ENCODE data around the gene EEFSEC. TPM values are rescaled to one million over a fixed set of nuclear protein-coding genes. Genes with fewer than 3 reads are reported as not detected.

Gene EEFSEC
- total RNA-seq, 4 donors from 2014 or later: 11.5 to 18.7 (median 14.9) TPM

DNA sequence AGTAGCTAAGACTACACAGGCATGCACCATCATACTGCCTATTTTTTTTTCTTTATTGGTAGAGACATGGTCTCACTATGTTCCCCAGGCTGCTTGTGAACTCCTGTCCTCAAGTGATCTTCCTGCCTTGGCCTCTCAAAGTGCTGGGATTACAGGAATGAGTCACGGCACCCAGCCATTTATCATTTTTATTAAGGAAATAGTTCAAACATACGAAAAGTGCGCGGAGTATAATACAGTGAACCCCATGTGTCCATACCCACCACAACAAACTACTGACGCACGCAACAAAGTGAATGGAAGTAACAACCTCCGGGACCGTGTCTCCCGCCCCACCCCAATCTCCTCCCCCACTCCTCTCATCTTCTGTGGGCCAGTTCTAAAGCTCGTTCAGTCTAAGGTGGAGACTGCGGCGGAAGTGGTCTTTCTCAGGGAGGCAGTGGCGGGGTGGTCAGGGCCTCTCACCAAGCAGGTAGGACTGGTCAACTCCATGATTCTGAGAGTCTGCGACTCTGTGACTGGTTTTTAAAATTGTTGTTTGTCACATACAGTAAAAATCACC lies 271.3 kb downstream of the EEFSEC start:
- DNase-seq: no peak
- WGBS, 2 donors: 58 to 73% methylated on average over 13 to 14 of the region's 14 CpGs
- TF ChIP-seq, protein P1, sequence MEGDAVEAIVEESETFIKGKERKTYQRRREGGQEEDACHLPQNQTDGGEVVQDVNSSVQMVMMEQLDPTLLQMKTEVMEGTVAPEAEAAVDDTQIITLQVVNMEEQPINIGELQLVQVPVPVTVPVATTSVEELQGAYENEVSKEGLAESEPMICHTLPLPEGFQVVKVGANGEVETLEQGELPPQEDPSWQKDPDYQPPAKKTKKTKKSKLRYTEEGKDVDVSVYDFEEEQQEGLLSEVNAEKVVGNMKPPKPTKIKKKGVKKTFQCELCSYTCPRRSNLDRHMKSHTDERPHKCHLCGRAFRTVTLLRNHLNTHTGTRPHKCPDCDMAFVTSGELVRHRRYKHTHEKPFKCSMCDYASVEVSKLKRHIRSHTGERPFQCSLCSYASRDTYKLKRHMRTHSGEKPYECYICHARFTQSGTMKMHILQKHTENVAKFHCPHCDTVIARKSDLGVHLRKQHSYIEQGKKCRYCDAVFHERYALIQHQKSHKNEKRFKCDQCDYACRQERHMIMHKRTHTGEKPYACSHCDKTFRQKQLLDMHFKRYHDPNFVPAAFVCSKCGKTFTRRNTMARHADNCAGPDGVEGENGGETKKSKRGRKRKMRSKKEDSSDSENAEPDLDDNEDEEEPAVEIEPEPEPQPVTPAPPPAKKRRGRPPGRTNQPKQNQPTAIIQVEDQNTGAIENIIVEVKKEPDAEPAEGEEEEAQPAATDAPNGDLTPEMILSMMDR (IDR thresholded peaks at IDR 0.05): no peak
- no peak for TF ChIP-seq POLR2A (IDR thresholded peaks at IDR 0.05)

DNA sequence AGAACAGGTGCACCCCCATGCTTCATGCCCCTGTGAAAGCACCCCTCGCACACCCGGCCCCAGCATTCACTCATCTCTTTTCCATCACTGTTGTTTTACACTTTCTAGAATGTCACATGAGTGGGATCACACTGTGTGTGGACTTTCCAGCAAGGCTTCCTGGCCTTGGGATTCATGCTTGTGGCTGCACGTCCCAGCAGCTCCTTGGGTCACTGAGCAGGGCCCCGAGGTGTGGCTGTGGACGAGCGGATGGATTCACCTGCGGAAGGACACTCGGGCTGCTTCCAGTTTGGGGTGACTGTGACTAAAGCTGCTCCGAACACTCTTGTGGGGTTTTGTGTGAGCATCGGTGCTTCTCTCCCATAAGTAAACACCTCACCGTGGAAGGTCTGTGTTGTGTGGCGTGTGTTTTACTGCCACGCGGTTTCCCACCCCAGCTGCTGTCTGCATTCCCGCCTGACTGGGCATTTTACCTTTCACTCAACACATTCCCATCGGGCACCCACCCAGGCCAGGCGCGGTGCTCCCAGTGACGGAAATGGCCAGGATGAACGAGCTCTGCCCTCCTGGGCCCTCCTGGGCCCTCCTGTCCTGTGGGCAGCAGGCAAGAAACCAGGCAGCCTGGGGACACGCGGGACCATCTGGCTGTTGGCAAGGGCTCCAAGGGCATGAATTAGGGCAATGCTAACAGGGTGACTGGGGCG lies 272.0 kb downstream of the EEFSEC start:
- no peak for DNase-seq

More for the DNA sequence above, 271.3 kb downstream of the EEFSEC start:
- Histone ChIP-seq H3K4me1 (peaks cover 4 to 10% (median 7%) of the 10 kb centered on the region in 3 donors), H3K4me3 (no peak overlapping the region), H3K27ac (no peak overlapping the region), H3K27me3 (peaks cover 0 to 44% (median 0%) of the 10 kb centered on the region in 4 donors), H3K9me3 (no peaks in the 10 kb centered on the region), H3K36me3 (no peaks in the 10 kb centered on the region)
- intact Hi-C loops (cut with DNase I): loop anchor here (5.0 to 10.0 kb wide), 2 partner anchors 73 to 180 kb away; no protein-coding TSS in a partner anchor

DNA sequence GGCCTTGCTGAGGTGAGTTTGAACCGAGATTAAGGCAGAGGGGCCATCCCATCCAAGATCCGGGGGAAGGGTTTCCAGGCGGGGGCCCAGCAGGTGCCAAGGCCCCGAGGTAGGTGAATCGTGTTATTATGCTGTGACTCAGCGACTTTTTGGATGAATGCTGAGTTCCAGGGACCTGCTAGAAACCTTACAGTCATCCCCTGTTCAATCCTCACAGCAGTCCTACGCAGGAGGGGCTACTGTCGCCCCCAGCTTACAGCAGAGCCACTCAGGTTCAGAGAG lies 272.5 kb downstream of the EEFSEC start:
- H3K36me3 ChIP-seq: no peaks in the 10 kb centered on the region
- no peaks in the 10 kb centered on the region for H3K9me3 ChIP-seq
- intact Hi-C loops (cut with DNase I): loop anchor here (5.0 to 10.0 kb wide), 2 partner anchors 72 to 179 kb away; no protein-coding TSS in a partner anchor
- no peak overlapping the region for H3K4me3 ChIP-seq
- no peak overlapping the region for H3K27ac ChIP-seq
- H3K27me3 ChIP-seq: peaks cover 0 to 56% (median 0%) of the 10 kb centered on the region in 4 donors
- WGBS, 2 donors: 54 to 56% methylated on average over 5 to 6 of the region's 8 CpGs
- DNase-seq: no peak
- H3K4me1 ChIP-seq: peaks cover 4 to 10% (median 7%) of the 10 kb centered on the region in 3 donors
- TF ChIP-seq, protein P1 (IDR thresholded peaks at IDR 0.05): no peak
- no peak for TF ChIP-seq POLR2A (IDR thresholded peaks at IDR 0.05)

More for the DNA sequence above, 272.0 kb downstream of the EEFSEC start:
- Histone ChIP-seq H3K4me3 (no peak overlapping the region), H3K36me3 (no peaks in the 10 kb centered on the region), H3K27ac (no peak overlapping the region), H3K9me3 (no peaks in the 10 kb centered on the region), H3K4me1 (peaks cover 4 to 10% (median 7%) of the 10 kb centered on the region in 3 donors), H3K27me3 (peaks cover 0 to 51% (median 0%) of the 10 kb centered on the region in 4 donors)
- intact Hi-C loops (cut with DNase I): loop anchor here (5.0 to 10.0 kb wide), 2 partner anchors 72 to 180 kb away; no protein-coding TSS in a partner anchor
- 77 to 78% methylated on average over 8 to 9 of the region's 23 CpGs for WGBS, 2 donors
- no peak for TF ChIP-seq POLR2A (IDR thresholded peaks at IDR 0.05)
- TF ChIP-seq, protein P1 (IDR thresholded peaks at IDR 0.05): no peak

DNA sequence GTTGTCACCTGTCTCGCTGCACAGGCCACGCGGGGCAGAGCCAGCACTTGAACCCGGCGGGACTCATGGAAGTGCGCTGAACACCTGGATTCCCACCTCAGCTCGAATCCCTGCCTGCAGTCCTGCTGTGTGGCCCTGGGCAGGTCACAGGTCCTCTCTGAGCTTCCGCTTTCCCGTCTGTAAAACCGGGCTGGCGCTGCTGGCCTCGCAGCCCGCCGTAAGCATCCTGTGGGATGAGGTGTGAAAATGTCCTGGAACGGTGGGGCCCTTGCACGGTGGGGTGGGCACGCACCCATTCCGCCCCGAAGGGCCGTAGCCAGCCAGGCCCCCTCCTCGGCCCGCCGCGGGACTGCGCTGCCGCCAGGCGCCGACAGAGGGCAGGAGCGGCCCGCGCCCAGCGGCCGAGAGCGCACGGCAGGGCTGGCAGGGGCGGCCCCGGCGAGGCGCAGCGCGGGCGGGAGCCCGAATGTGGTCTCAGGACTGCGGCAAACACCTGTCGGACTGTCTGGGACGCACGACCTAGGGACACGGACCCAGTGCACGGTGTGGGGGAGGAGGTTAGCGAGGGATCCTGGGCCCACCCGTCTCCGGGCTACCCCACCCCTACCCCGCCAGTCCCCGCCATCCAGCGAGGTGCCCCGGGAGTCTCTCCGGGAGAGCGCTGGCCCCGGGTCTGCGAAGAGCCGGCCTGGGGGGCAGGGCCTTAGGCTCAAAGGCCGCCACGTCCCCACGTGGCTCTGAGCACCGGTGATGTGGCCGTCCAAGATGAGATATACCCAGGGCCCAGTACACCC lies 273.0 kb downstream of the EEFSEC start:
- TF ChIP-seq, protein P1 (IDR thresholded peaks at IDR 0.05): peak; percentile 60 to 96 (median 90)
- no peak for TF ChIP-seq POLR2A (IDR thresholded peaks at IDR 0.05)
- no peak for DNase-seq
- Histone ChIP-seq H3K27ac (no peak overlapping the region), H3K27me3 (peaks cover 0 to 61% (median 0%) of the 10 kb centered on the region in 4 donors), H3K36me3 (no peaks in the 10 kb centered on the region), H3K4me3 (peak overlapping the region in 3 of 4 donors; percentile 21 to 56 (median 28)), H3K4me1 (peaks cover 4 to 10% (median 7%) of the 10 kb centered on the region in 3 donors), H3K9me3 (no peaks in the 10 kb centered on the region)
- 10 to 18% methylated on average over 8 to 12 of the region's 66 CpGs for WGBS, 2 donors
- intact Hi-C loops (cut with DNase I): loop anchor here (5.0 to 10.0 kb wide), 2 partner anchors 71 to 178 kb away; no protein-coding TSS in a partner anchor

Measured in esophagus squamous epithelium (tissue), 5 donors.